ENCODE measurements around the gene ADARB2.

GRCh38 chr10:1591045-1591444 lies 146.3 kb downstream of the ADARB2 start:
- no peak for TF ChIP-seq POLR2A (IDR thresholded peaks at IDR 0.05; ENCODE audit: low read depth, low read length)
- no peak for TF ChIP-seq TAF1 (IDR thresholded peaks at IDR 0.05; ENCODE audit: low read depth, low read length)
- no peak for TF ChIP-seq SPI1 (IDR thresholded peaks at IDR 0.05; ENCODE audit: low read depth, low read length)
